Activated T-cell treated with anti-CD3 and anti-CD28 coated beads, Interleukin-2, amount 50 U/mL, for 24 hours (primary cell): ENCODE data around the gene TSPAN4.

ENCODE experiments used
- DNase-seq: peaks from one replicate; pipeline ENCODE4 v3.0.0-alpha.2; 2020
- H3K27ac Mint-ChIP-seq: 2 replicates; pipeline ENCODE4 v1.8.0; 2020; ENCODE audit warnings: mild to moderate bottlenecking, mixed read lengths
- H3K27me3 Mint-ChIP-seq: 2 replicates; pipeline ENCODE4 v1.8.0; 2020; ENCODE audit warnings: mixed read lengths
- H3K36me3 Mint-ChIP-seq: 2 replicates; pipeline ENCODE4 v1.8.0; 2020; ENCODE audit warnings: low read depth, mixed read lengths
- H3K4me1 Mint-ChIP-seq: 2 replicates; pipeline ENCODE4 v1.8.0; 2020; ENCODE audit warnings: low read depth, mixed read lengths
- H3K4me3 Mint-ChIP-seq: 2 replicates; pipeline ENCODE4 v1.8.0; 2020; ENCODE audit warnings: mild to moderate bottlenecking, moderate library complexity, mixed read lengths
- H3K9me3 Mint-ChIP-seq: 2 replicates; pipeline ENCODE4 v1.8.0; 2020; ENCODE audit warnings: mixed read lengths

TSPAN4 gene, protein sequence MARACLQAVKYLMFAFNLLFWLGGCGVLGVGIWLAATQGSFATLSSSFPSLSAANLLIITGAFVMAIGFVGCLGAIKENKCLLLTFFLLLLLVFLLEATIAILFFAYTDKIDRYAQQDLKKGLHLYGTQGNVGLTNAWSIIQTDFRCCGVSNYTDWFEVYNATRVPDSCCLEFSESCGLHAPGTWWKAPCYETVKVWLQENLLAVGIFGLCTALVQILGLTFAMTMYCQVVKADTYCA

DNA sequence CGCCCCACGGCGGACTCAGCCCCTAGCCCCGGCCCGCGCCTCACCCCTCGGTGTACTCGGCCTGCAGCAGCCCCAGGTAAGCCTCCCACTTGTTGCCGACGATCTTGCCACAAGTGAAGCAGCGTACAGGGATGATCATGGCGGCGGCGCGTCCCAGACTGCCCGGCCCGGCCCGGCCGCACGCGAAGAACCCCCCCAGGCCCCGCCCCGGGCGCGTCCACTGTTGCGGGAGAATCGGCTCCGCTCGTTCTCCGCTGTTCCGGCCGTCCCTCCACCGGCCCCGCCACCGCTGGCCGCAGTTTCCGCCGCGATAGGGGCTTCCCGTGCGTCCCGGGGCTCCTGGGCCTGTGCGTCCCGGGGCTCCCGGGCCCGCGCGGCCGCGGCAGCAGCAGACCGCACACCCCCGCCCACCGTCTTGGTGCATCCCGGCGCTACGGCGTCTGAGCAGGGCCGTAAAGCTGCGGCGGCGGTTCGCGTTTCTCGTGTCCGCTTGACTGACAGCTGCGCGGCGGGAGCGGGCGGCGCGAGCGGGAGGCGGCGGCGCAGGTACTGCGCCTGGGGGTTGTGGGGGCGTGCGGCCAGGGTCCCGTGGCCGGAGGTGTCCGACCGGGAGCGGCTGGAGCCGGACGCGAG lies at the start of gene TSPAN4, which contains the start of gene POLR2L:
TSPAN4 (plus strand) TSS at position 483 of the 633 bp plus-strand sequence. CDS start 7,453 bp downstream, outside the sequence.
POLR2L (minus strand) TSS at position 160 of the 633 bp plus-strand sequence; CDS start at position 139, 21 bp downstream.
- Mint-ChIP-seq H3K4me3 (peak within 1 kb of the TSS; percentile 90), H3K36me3 (peaks cover 44% of the 10 kb centered on the region), H3K4me1 (peaks cover 29% of the 10 kb centered on the region), H3K27me3 (no peaks in the 10 kb centered on the region), H3K9me3 (no peaks in the 10 kb centered on the region), H3K27ac (peak within 1 kb of the TSS; percentile 88)
- DNase-seq, result peak; percentile 94

DNA sequence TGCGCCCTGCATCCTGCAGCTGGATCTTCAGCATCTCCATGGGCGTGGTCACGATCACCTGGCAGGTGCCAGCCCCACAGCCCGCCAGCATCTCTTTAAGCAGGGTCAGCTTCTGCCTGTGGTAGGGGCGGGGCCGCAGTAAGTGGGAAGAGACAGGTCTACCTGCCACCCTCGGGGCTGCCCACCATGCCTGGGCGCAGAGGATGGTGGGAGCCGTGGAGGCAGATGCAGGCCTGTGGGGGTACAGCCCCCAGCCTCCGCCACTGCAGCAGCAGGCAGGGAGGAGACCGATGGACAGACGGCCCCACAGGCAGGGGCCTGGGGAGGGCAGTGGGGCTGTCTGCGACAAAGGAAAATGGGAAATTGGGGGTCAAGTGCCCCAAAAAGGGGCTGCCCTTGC lies 49.8 kb upstream of the TSPAN4 start:
- Mint-ChIP-seq H3K4me3 (no peak overlapping the region), H3K9me3 (no peaks in the 10 kb centered on the region), H3K36me3 (peaks cover 43% of the 10 kb centered on the region), H3K4me1 (peaks cover 23% of the 10 kb centered on the region), H3K27me3 (peaks cover 4% of the 10 kb centered on the region), H3K27ac (no peak overlapping the region)
- DNase-seq, result no peak

DNA sequence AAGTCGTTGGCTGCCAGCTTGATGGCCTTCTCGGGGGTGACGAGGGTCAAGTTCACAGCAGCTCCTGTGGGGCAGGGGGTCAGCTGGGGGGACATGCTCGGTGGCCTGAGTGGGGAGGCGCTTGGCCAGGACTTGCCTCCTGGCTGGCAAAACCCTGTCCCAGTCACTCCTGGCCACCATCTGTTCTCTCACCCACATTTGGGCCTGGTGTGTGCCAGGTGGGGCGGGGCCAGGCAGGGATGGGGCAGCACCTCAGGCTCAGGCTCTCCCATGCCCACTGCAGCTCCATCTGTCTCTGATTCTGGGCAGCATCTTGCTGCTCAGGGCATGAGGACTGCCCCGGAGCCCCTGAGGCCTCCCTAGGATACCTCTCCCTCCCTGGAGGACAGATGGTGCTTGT lies 49.1 kb upstream of the TSPAN4 start:
- Mint-ChIP-seq H3K4me3 (no peak overlapping the region), H3K4me1 (peaks cover 21% of the 10 kb centered on the region), H3K36me3 (peaks cover 43% of the 10 kb centered on the region), H3K27ac (peak overlapping the region; percentile 33), H3K27me3 (peaks cover 4% of the 10 kb centered on the region), H3K9me3 (no peaks in the 10 kb centered on the region)
- no peak for DNase-seq

DNA sequence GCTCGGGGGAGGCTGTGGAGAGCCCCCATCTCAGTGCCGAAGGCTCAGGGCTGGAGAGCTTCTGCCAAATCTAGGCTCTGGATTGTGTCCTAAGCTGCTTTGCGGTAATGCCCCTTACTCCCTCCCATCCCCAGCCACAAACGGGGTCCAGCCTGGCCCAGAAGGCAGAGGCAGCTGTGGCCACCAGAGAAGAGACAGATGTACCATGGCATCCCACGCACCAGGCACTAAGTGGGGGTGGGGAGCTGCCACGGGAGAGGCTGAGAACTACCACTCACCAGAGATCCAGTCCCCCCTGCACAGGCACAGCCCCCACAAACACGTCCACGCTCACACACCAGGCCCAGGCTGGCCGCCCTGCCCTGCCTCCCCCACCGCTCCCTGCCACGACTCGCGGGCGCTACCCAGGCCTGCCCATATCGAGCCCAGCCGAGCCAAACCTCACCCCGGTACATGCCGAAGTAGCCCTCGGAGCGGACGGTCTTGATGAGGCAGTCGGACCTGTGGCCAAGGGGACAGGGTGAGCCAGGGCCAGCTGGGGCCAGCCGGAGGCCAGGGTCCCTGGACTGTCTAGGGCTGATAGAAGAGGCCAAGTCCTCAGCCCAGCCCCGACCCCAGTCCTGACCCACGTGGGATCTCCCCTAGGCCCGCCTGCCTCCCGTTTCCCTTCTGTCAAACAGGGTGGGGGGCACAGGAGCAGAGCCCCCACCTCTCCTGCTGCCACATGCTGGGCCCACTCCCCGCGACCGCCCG lies 48.5 kb upstream of the TSPAN4 start:
- H3K4me1 Mint-ChIP-seq, result peaks cover 21% of the 10 kb centered on the region
- peaks cover 46% of the 10 kb centered on the region for H3K36me3 Mint-ChIP-seq
- H3K4me3 Mint-ChIP-seq, result peak overlapping the region; percentile 93
- peaks cover 3% of the 10 kb centered on the region for H3K27me3 Mint-ChIP-seq
- no peaks in the 10 kb centered on the region for H3K9me3 Mint-ChIP-seq
- DNase-seq, result no peak
- H3K27ac Mint-ChIP-seq, result peak overlapping the region; percentile 33

DNA sequence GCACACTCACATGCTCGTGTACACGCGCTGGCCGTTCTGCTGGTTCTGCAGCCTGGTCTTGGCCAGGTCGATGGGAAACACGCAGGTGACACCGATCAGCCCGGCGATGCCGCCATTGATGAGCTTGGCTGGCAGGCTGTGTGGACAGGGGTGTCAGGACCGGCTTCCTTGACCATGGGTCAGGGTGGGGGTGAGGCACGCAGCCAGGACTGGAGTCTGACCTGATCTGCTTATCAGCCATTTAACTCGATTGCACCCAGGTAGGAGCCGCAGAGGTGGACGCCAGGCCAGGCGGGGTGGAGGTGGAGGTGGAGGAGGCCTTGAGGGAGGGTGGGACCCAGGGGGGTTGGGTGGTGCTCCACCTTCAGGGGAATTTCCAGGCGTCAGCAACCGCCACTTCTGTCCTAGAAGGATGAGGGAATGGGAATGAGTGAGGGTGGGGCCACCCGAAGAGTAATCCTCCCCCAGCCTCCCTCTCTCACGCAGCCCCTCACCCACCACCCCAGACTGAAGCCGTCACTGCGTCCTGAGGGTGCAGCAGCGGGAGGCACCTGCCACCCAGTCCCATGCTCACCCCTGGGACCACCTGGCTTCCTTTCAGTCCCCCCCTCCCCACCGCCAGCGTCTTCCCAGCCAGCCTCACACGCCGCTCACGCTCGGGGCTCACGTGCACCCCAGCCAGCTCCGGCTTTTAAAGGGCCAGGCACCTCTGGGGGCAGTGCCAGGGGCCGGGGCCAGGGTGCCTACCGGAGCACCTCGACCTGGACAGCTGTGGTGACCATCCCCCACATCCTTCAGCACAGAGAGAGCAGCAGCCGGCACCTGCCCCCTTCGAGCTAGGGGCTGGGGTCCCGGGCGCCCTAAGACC lies 47.7 kb upstream of the TSPAN4 start:
- Mint-ChIP-seq H3K4me1 (peaks cover 21% of the 10 kb centered on the region), H3K9me3 (no peaks in the 10 kb centered on the region), H3K36me3 (peaks cover 52% of the 10 kb centered on the region), H3K4me3 (peak overlapping the region; percentile 93), H3K27me3 (no peaks in the 10 kb centered on the region), H3K27ac (peak overlapping the region; percentile 61)
- no peak for DNase-seq

DNA sequence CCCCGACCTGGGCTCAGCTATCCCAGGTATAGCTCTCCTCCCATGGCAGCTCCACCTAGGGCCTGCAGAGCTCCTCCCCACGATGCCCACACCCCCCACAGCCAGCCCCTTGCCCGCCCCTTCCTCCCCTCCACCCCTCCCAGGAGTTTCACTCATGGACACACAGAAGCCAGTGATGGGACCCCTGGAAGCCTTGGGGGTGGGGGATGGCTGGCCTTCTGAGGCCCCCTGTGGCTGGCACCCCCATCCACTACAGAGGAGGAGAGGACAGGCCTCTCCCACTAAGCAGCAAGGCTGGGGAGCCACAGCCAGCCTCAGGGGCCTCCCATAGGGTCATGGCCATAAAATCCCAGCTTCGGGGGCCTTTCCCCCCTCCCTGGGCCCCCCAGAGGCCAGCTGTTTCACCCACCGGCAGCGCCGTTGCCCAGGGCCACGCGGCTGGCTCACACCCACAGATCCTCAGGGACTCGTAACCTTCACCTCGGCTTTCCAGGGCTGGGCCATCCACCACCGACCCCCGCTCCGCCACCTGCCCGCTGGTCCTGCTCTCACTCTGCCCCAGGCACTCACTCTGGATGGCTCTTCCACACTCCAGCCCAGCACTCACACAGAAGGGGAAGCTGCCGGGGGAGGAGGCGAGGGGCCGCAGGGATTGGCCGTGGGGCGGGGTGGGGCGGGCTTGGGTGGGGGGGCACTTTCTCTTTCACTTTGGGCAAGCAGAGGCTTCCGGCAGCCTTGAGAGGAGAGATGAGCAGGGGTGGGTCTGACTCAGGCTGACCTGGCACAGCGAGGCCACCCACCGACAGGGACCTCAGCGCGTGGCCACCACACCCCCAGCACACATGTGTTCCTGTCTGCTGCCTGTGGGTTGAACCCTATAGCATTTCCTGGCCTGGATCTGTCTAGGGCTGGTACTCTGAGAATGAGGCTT lies 46.8 kb upstream of the TSPAN4 start:
- peak; percentile 85 for DNase-seq
- H3K36me3 Mint-ChIP-seq, result peaks cover 54% of the 10 kb centered on the region
- no peaks in the 10 kb centered on the region for H3K9me3 Mint-ChIP-seq
- H3K27me3 Mint-ChIP-seq, result no peaks in the 10 kb centered on the region
- peaks cover 19% of the 10 kb centered on the region for H3K4me1 Mint-ChIP-seq
- H3K4me3 Mint-ChIP-seq, result peak overlapping the region; percentile 93
- peak overlapping the region; percentile 94 for H3K27ac Mint-ChIP-seq

DNA sequence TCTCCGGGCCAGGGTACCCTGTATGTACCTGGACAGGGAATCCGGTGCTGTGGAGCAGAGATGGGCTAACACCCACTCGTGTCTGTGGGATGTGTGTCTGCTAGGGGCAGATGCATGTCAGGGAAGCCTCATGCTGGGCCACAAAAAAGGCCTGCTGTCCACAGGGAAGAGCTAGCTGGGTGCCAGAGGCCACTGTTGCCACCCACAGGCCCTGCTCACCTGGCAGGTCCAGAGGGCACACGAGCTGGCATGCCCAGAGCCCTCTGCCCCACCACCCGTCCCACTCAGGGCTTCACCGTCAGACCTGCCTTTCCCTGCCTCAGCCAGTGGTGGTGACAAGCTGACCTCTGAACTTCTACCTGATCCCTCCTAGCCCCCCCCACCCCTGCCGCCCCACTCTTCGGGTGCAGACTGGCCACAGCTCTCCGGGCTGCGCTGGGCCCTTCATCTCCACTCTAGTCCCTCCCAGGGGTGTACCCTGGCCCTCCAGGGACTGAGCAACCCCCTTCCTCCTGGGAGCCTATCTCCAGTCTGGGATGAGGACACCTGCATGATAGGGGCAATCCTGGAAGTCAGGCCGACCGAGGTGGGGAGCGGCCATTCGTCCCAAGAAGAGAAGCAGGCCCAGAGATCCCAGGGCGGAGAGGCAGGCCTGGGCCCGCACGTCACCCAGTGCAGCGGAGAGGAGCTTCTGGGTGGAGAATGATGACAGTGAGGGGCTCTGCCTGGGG lies 45.9 kb upstream of the TSPAN4 start:
- H3K36me3 Mint-ChIP-seq, result peaks cover 56% of the 10 kb centered on the region
- H3K27me3 Mint-ChIP-seq, result no peaks in the 10 kb centered on the region
- H3K4me3 Mint-ChIP-seq, result peak overlapping the region; percentile 93
- no peaks in the 10 kb centered on the region for H3K9me3 Mint-ChIP-seq
- peak overlapping the region; percentile 94 for H3K27ac Mint-ChIP-seq
- no peak for DNase-seq
- H3K4me1 Mint-ChIP-seq, result peaks cover 19% of the 10 kb centered on the region

DNA sequence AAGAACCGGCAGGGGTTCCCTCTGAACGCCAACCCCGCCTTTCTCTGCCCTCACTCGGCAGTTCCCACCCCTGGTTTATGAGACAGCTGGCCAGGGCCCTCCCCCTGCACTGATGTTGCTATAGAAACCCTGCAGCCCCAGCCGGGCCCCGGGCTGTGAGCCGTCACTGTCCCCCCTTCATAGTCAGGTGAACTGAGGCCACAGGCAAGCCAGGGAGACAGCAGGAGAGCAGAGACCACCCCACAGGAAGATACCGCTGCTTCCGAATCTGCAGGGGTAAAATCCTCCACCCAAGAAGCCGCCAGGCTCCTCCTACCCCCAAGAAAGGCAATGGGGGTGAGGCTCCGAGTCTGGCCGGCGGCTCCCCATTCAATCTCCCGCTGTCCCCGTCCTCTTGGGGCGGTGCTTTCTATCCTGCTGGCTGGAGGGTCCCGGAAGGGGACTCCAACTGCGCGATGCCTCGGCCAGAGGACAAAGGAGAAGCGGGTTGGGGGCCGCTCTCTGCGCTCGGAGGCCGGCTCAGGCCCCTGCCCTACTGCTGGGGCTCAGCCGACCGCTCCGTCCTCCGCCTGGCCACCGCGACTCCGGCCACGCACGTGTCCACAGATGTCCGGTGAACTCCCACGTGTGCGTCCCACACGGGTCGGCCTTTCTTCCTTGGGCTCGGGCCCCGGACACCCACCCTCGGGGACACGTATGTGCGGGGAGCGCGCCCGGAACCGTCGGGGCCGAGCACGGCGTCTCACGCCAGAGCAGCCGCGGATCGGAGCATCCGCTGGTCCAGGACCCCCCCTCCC lies 45.2 kb upstream of the TSPAN4 start:
- peak; percentile 88 for DNase-seq
- Mint-ChIP-seq H3K9me3 (no peaks in the 10 kb centered on the region), H3K27me3 (no peaks in the 10 kb centered on the region), H3K4me3 (peak overlapping the region; percentile 93), H3K4me1 (peaks cover 19% of the 10 kb centered on the region), H3K27ac (peak overlapping the region; percentile 94), H3K36me3 (peaks cover 58% of the 10 kb centered on the region)

DNA sequence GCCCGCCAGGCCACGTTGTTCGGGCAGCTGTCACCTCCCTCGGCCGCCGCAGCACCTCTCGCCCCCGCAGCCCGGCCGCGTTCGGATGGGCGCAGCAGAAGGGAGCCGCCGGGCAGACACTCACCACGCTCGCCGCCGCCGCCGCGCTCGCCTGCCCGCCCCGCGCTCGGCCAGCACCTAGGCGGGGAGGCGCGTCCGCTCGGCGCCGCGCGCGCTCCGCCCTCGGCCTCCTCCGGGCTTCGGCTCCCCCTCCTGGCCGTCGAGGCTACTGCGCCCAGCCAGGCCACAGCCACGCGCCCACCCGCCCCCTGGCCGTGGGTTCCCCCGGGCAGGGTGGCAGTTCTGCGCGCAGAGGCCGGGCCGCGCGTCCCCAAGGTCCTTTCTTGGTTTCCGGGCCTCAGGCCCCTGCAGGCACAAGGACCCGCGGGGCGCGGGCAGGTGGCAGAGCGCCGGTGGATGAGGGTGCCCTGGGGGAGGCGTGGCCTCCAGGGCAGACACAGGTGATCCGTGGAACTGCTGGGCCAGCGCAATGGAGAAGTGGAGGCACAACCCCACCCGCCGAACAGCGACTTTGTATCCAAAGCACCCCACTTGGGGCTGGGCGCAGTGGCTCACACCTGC lies 44.4 kb upstream of the TSPAN4 start, which contains the start of gene SLC25A22:
SLC25A22 (minus strand) TSS at position 189 of the 621 bp plus-strand sequence. CDS start 3,275 bp downstream, outside the sequence.
- peak; percentile 94 for DNase-seq
- Mint-ChIP-seq H3K27ac (peak within 1 kb of the TSS; percentile 94), H3K4me3 (peak within 1 kb of the TSS; percentile 93), H3K4me1 (peaks cover 19% of the 10 kb centered on the region), H3K36me3 (peaks cover 58% of the 10 kb centered on the region), H3K27me3 (no peaks in the 10 kb centered on the region), H3K9me3 (no peaks in the 10 kb centered on the region)

DNA sequence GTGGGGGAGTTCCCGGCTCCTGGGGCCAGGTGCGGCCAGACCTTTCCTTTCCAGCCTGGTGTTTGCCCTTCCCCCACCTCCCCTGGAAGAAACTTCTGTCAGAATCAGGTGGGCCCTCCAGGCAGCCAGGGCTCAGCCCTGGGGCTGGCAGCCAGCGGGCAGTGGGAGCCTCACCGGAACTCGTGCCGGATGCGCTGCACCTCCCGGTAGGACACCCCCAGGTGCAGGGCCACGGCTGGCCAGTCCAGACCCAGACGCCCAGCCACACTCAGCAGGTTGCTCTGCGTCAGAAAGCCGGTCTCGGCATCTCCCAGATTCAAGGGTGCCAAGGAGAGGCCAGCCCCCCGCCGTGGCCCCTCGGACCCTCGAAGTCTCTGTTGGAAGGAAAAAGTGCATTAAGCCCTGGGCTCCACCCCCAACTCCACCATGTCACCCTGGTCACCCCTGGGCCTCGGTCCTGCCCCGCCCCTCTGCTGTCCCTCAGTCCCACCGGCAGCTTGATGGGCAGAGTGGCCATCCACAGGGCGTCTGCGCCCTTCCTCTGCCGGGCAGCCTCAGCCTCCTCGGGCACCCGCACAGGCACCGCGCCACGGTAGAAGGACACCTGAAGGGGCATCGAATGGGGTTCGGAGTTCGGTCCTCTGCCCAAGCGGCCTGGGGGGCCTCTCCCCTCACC lies 42.9 kb upstream of the TSPAN4 start:
- H3K27me3 Mint-ChIP-seq, result no peaks in the 10 kb centered on the region
- H3K36me3 Mint-ChIP-seq, result peaks cover 47% of the 10 kb centered on the region
- H3K27ac Mint-ChIP-seq, result no peak overlapping the region
- H3K9me3 Mint-ChIP-seq, result no peaks in the 10 kb centered on the region
- no peak for DNase-seq
- no peak overlapping the region for H3K4me3 Mint-ChIP-seq
- H3K4me1 Mint-ChIP-seq, result peaks cover 22% of the 10 kb centered on the region

DNA sequence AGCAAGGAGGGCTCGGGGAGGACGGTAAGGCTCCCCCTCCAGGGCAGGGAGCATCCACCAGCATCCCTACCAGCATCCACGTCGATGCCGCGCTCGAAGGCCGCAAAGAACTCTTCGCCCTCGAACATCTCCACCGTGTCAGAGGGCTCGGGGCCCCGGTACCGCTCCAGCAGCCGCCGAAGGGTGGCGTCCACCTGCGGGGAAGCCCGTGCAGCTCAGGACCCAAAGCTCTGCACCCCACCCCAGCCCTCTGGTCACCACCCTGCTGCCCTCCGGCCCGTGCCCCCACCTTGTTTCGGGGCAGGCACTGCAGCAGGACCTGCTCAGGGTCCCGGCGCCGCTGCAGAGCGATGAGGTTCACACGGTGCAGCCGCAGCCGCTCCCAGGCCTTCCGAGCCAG lies 42.2 kb upstream of the TSPAN4 start:
- Mint-ChIP-seq H3K27me3 (no peaks in the 10 kb centered on the region), H3K4me3 (no peak overlapping the region), H3K27ac (no peak overlapping the region), H3K9me3 (no peaks in the 10 kb centered on the region), H3K4me1 (peaks cover 18% of the 10 kb centered on the region), H3K36me3 (peaks cover 46% of the 10 kb centered on the region)
- DNase-seq, result no peak
